HG02981 (cell line): ENCODE data around the gene TMEM184A.

Experiments
- ATAC-seq: cut with Tn5 transposase; IDR thresholded peaks from one replicate; pipeline ENCODE4 v1.9.1; 2021; ENCODE audit warnings: mild to moderate bottlenecking, moderate library complexity; ENCODE audit not compliant: unreplicated experiment

TMEM184A gene

GRCh38 chr7:1569016-1569415, 13.0 kb upstream of the TMEM184A start:
- no peak for ATAC-seq

- ATAC-seq = no peak
These were observed 12.0 kb upstream of the TMEM184A start for GRCh38 chr7:1567896-1568510.

DNA sequence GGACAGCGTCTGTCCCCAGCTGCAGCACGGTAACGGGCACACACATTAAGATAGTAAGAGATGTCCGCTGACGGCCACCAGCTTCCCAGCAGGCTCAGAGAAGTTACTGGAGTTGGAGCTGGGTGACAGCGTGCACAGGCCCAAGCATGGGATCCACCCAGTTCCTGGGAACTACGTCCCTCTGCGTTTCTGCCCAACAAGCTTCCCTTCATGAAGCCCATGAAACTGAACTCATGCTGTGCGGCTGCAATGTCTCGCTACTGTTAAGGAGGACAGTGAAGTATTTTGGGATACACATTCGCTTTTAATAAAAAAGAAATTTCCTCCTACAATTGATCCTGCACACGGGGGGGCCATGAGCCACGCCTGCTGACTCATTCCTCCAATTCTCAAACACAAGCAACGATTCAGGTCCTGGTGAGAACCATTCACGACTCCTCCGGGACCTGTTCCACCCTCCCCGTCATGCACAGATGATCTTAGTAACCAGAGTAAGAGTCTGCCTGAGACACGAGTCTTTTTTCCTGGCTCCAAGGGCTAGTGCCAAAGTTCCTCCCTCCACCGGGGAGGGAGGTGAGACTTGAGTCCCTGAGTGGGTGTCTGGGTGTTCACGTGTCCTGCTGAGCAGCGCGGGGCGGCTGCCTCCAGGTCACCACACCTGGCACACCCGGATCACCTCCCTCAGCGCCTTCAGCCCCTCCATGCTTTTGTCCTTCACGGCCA, 11.2 kb upstream of the TMEM184A start:
- ATAC-seq = no peak

DNA sequence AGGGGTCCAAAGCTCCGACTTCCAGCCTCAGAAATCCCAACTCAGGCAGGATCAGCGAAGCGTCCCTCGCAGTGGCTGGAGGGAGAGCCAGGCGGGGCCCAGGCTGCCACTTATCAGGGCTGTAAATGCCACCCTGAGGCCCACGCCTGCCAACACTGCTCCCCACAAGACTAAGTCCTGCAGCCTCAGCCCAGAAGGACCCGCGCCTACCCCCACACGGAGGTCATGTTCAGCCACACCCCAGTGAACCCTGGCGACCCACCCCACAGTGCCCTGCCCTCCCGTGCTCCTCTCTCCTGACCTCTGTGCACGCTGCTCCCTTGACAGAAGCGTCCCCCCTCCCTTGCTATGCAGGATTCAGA, 10.7 kb upstream of the TMEM184A start:
- no peak for ATAC-seq

DNA sequence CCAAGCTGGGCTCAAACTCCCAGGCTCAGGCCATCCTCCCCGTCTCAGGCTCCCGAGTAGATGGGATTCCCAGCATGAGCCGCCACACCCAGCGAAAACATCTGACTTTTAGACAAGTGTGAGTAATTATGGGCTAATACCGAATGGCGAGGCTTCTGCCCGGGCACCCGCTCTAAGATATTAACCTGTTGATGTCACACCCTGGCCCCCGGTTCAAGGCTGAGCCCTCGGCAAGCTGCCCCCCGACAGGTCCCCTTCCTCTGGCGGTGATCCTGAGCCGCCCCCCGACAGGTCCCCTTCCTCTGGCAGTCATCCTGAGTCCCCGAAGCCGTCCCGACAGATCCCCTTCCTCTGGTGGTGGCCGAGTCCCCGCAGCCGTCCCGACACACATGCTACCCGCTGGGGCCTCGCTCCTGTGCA, 8.6 kb upstream of the TMEM184A start:
- no peak for ATAC-seq

DNA sequence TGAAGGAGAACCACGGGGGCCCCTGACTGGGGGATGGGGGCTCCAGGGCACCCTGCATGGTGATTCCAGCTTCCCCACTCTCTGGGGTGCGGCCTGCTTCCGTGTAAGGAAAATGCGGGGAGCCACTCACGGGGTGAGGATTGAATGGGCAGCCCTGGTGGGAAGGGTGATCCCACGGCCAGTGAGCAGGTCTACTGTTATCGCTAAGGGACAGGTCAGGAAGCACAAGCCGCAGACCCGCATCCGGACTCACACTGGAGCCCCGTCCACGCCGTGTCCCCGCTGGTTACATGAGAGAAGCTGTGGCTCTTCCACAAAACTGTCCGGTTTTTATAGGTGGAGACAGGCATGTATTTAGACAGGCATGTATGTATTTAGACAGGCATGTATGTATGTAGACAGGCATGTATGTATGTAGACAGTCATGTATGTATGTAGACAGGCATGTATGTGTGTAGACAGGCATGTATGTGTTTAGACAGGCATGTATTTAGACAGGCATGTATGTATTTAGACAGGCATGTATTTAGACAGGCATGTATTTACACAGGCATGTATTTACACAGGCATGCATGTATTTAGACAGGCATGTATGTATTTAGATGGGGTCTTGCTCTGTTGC, 8.1 kb upstream of the TMEM184A start:
- no peak for ATAC-seq

DNA sequence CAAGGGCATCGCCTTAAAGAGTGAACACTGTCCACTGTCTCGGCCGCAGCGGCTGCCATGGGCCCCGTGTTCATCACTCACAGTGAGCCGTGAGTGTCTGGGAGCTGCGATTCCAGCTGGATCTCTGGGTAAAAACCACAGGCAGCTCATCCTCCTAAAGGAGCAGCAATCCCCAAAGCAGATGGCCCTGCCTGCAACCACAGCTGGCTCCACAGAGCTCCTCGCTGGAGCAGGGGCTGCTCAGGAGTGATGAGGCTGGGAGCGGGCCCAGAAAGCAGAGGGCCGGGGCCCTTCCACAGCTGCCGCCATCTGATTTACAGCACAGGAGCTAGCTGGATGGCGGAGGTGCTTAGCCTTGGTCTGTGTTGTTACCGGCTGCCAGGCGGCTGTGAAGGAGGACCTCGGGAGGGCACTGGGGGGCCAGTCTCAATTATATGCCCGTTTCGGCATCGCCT, 6.6 kb upstream of the TMEM184A start:
- no peak for ATAC-seq

GRCh38 chr7:1562116-1562515, 6.1 kb upstream of the TMEM184A start:
- ATAC-seq = no peak

DNA sequence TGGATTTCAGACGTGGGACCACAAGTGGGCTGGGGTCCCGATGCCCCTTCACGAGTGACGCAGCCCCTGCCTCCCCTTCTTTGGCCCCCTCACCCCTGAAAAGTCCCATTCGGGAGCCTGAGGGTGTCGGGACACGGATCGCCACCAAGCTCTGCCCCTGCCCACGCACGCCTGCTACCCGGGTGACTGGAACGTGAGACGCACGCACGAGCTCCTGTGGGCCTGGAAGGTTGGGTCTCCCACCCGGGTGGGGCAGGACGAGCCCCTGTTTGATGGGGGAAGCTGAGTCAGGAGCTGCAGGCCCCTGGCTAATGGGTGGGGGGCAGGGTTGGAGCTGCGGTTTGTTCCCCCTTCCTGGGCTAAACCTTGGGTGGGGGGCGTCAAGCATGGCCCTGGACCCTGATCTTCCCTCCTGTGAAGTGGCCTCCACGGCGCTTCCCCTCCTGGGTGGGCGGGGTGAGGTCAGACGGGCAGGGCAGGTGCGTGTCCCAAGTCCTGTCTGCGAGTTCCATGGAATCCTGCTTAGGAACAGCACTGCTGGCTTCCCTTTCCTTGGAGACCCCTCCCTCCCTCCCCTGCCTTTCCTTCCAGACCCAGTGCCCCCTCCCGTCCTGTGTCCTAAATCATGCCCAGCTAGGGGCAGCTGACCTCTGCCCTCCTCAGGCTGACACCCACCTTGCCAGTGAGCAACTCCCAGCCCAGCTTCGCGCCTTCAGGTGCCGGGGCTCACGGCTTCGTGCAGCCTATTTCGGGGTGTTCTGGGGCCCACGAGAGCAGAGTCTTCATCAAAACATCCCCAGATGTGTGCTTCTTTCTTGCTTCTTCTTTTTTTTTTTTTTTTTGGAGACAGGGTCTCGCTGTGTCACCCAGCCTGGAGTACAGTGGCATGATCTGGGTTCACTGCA, 5.3 kb upstream of the TMEM184A start:
- ATAC-seq = no peak

GRCh38 chr7:1560620-1561031, 4.6 kb upstream of the TMEM184A start:
- no peak for ATAC-seq

- ATAC-seq = no peak
These were observed 3.9 kb upstream of the TMEM184A start for GRCh38 chr7:1559626-1560590.

DNA sequence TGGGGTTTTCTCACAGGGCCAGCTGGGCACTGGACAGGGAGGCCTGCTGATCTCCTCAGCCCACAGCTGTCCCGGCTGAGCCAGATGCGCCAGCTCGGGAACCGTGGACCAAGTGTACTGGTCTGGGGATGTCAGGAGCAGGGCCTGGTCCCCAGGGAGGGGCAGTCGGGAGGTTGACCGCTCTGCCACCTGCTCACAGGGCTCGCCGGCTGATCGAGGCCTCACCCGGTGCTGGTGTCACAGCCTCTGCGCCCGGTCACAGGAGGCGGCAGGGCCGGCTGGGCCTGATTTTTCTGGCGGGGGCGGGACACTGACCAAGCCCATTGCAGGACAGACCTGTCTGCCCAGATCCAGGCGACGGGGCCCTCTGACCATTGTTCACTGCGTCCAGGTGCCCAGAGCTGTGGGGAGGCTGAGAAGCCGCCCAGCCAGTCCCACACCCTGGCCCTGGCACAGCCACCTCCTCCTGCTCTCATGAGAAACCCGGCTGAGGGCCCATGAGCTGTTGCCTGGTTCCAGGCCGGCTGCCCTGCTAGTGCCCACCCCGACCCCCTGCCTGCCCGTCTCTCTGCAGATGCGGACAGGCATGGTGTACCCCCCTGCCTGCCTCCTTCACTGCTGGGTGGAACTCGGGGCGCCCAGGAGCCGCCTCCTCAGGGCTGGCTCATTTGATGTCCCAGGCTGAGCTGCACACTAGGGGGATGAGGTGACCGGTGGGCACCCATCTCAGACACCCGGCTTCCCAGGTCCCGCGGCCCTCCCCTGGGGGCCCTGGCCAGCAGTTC, 3.0 kb upstream of the TMEM184A start:
- ATAC-seq = no peak

- ATAC-seq = no peak
These were observed 2.3 kb upstream of the TMEM184A start for GRCh38 chr7:1558181-1558811.

- ATAC-seq = no peak
These were observed 1.8 kb upstream of the TMEM184A start for GRCh38 chr7:1557771-1558170.

DNA sequence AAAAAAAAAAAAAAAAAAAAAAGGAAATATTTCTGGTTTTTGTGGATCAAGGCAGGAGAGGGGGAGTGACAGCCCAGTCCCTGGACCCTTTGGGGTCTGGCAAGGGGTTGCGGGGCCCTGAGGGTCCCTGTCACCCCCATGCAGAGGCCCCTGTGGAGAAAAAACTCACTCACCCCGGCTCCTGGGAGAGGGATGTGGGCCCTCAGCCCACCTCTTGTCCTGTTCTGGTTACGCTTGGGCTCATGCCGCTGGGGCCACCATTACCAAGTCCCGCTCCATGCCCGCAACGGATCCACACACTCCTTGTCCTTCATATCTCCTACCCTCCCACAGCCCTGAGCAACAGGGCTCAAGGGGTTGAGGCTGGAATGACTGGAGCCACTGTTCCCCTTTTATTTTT, 1.0 kb upstream of the TMEM184A start:
- ATAC-seq = no peak

DNA sequence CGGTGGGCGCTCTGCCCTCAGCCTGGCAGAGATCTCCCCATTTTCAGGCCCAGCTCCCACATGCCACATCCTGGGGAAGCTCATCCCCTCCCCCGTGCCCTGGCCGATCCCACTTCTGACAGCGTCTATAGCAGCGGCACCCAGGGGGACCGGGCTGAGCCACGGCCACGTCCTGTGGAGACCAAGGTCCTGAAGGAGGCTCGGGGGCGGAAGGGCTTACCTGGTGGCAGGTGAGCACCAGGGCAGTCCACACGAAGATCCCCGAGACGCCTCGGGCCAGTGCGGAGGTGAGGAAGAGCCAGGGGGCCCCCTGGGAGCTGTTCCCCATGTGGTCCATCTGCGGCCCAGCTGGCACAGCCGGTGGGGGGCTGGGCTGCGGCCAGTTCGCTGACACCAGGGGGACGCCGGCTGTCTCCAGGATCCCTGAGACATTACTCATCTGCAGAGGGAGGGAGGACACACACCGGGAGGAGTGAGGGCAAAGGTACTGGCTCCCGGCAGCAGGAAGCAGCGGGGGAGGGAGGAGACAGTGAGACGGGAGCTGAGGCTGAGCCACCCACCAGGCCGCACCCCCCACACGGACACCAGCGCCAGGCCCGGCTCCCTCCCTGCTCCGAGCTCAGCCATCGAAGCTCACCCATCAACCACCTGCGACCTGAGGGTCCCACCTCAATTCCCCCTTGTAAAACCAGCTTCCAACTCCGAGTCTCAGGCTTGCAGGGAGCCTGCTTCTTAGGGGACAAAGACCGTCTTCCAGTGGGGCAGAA, 776 bp downstream of the TMEM184A start:
- no peak for ATAC-seq

GRCh38 chr7:1554333-1555045, 1.5 kb downstream of the TMEM184A start:
- no peak for ATAC-seq
